ENCODE data around the gene CAMK2D.

CAMK2D gene

GRCh38 chr4:113566015-113566795 lies 195.3 kb downstream of the CAMK2D start:
- no peak for TF ChIP-seq CTCF (conservative IDR thresholded peaks at IDR 0.05)
- no peak overlapping the region for H3K27ac ChIP-seq

DNA sequence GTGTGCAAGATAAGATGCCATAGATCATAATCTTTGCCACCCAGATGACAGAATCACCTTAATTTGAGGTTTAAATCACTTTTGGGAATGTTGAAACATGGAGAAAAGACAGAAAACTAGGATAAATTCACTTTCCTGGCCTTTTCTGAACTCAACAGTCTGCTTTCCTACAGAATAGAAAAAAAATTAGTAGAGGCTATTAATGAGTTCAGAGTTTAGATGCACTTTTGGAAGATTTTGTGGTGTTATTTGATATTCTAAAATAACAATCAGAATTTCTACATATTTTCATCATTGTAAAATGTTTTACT lies 195.9 kb downstream of the CAMK2D start:
- H3K27ac ChIP-seq, result no peak overlapping the region
- TF ChIP-seq CTCF (conservative IDR thresholded peaks at IDR 0.05), result no peak

DNA sequence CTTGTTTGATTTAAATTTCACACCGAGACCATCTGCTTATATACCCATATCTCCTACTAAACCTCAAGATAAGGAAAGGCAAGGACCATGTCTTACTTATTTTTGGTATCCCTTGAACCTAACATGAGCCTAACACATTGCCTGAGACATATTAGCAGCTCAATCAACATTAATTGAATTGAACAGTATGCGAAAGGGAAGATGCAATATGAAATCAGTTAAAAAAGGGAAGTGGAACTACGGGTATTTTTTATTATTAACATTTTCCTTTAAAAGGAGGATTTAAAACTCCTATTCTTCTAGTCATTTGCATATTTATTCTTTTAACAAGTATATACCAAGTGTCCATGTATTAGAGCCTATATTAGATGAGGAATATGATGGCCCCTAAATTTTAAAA lies 197.0 kb downstream of the CAMK2D start:
- H3K27ac ChIP-seq, result no peak overlapping the region

DNA sequence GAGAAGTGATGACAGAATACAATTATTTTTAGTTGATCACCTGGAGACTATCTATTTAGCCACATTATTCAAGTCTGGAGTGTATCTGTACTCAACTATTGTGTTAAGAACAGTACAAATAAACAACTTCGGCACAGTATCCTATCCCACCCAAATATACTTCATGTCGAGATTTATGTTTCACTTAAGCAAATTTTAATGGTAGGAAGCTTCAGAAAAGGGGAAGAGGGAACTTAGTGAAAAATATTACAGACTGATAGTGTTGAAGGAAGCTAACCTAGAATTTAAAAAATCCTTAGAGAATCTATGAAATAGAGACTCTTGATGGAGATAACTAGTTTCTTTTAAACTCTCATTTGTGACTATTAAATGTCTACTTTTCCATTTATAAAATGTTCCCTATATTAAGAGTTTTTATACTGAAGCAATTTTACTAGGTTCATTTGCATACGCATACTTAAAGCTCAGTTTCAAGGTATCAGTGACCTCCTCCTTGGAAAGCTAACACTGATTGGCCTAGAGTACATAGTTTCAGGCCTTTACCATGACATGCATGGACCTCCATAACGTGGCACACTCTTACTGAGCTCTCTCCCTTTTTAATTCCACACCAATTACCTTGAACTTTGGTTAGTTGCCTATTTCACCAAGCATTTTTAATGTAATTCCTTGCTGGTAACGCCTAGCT lies 197.7 kb downstream of the CAMK2D start:
- no peak for TF ChIP-seq CTCF (conservative IDR thresholded peaks at IDR 0.05)
- H3K27ac ChIP-seq, result no peak overlapping the region

More for the DNA sequence above, 197.0 kb downstream of the CAMK2D start:
- TF ChIP-seq CTCF (conservative IDR thresholded peaks at IDR 0.05), result no peak

- TF ChIP-seq CTCF (conservative IDR thresholded peaks at IDR 0.05), result no peak
- no peak overlapping the region for H3K27ac ChIP-seq
Observed at GRCh38 chr4:113561758-113562157, 199.8 kb downstream of the CAMK2D start.

GRCh38 chr4:113561092-113561491 lies 200.4 kb downstream of the CAMK2D start:
- no peak overlapping the region for H3K27ac ChIP-seq
- no peak for TF ChIP-seq CTCF (conservative IDR thresholded peaks at IDR 0.05)

DNA sequence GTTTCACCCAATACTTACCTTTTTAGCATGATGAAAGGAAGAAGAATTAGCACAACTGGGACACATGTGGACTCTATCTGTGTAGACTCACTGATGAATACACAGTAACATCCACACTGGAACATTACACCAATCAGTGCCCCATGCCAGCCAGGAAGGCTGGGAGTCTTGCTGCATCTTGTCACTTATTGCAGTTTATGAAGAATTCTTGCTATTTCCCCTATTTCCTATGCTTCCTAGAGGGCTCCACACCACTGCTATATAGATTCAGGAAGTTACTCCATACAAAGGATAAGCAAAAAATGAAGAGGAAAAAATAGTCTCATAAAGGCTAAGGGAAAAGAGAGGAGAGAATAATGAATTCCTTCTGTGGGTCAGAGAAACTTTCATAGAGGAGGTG lies 201.0 kb downstream of the CAMK2D start:
- H3K27ac ChIP-seq, result no peak overlapping the region
- TF ChIP-seq CTCF (conservative IDR thresholded peaks at IDR 0.05), result no peak

Measured in VCaP (cell line).